ENCODE data around the gene GOLGA6L7. TPM values are rescaled to one million over a fixed set of nuclear protein-coding genes. Genes with fewer than 3 reads are reported as not detected.

The GOLGA6L7 gene
- total and polyA plus RNA-seq, 9 of the 15 experiments (the other 6 are each of a cell fraction or from before 2014, with no cell fraction given), result 0.11 to 0.14 (median 0.11) TPM; not detected in 6

GRCh38 chr15:28878209-28878608 lies 29.8 kb upstream of the GOLGA6L7 start (continued):
- TF ChIP-seq LEF1 (IDR thresholded peaks at IDR 0.05), result no peak
- no peak for TF ChIP-seq POLR2G (IDR thresholded peaks at IDR 0.05; ENCODE audit: low read depth, low read length)
- TF ChIP-seq YBX1 (IDR thresholded peaks at IDR 0.05), result no peak
- no peak for TF ChIP-seq ZNF121 (CRISPR knock-in tag; conservative IDR thresholded peaks at IDR 0.05)
- no peak for TF ChIP-seq THRAP3 (IDR thresholded peaks at IDR 0.05; ENCODE audit: borderline replicate concordance)
- TF ChIP-seq SP1 (CRISPR knock-in tag; IDR thresholded peaks at IDR 0.05), result no peak
- no peak for TF ChIP-seq KDM1A (IDR thresholded peaks at IDR 0.05)
- no peak for TF ChIP-seq ELF1 (tag; IDR thresholded peaks at IDR 0.05)
- TF ChIP-seq, protein P1, sequence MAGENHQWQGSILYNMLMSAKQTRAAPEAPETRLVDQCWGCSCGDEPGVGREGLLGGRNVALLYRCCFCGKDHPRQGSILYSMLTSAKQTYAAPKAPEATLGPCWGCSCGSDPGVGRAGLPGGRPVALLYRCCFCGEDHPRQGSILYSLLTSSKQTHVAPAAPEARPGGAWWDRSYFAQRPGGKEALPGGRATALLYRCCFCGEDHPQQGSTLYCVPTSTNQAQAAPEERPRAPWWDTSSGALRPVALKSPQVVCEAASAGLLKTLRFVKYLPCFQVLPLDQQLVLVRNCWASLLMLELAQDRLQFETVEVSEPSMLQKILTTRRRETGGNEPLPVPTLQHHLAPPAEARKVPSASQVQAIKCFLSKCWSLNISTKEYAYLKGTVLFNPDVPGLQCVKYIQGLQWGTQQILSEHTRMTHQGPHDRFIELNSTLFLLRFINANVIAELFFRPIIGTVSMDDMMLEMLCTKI (IDR thresholded peaks at IDR 0.05; ENCODE audit: partially characterized antibody), result no peak
- no peak for TF ChIP-seq JUNB (CRISPR knock-in tag; conservative IDR thresholded peaks at IDR 0.05)

DNA sequence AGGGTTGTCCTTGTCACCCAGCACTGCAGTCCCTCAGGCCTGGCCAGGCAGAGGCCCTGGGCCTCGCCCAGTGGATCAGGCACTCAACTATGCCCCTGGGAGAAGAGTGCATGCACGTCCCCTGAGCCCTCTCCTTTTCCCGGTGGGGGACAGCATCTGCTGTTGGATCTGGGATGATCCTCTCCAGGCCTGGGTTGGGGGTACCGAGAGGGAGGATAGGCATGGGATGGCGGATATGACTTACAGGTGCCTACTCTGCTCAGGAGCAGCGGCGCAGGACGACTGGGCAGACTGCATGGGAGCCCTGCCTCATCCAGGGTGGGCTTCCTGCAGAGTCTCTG lies 28.4 kb upstream of the GOLGA6L7 start:
- ChIA-PET CTCF (ENCODE audit: low intra/inter-chr PET ratio) (no interaction called here), POLR2A (no interaction called here)
- no TSS peak for BruUV-seq (replicated peaks)
- in situ Hi-C loops (cut with MboI), result no loop called here
- H2AFZ ChIP-seq (ENCODE audit: low read depth, low read length), result no peak overlapping the region
- DNase-seq (ENCODE audit: extremely low read depth in 1 of 4, low spot score in 3 of 4), result no peak
- no peak overlapping the region for H3K4me2 ChIP-seq (ENCODE audit: insufficient read depth, low read length)
- no peaks in the 10 kb centered on the region for H3K27me3 ChIP-seq (ENCODE audit: control insufficient read depth in 2 of 2, insufficient read depth in 2 of 2, low read length in 2 of 2)
- WGBS (ENCODE audit: insufficient coverage, low coverage, missing lambda C conversion rate), result 67% methylated on average over 8 of the region's 8 CpGs
- no peaks in the 10 kb centered on the region for H3K9me3 ChIP-seq (replicated peaks; ENCODE audit: control insufficient read depth, insufficient read depth, low read depth, low read length)
- TF ChIP-seq, protein P2, sequence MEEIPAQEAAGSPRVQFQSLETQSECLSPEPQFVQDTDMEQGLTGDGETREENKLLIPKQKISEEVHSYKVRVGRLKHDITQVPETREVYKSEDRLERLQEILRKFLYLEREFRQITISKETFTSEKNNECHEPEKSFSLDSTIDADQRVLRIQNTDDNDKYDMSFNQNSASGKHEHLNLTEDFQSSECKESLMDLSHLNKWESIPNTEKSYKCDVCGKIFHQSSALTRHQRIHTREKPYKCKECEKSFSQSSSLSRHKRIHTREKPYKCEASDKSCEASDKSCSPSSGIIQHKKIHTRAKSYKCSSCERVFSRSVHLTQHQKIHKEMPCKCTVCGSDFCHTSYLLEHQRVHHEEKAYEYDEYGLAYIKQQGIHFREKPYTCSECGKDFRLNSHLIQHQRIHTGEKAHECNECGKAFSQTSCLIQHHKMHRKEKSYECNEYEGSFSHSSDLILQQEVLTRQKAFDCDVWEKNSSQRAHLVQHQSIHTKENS (CRISPR knock-in tag; IDR thresholded peaks at IDR 0.05), result no peak
- TF ChIP-seq, protein P3, sequence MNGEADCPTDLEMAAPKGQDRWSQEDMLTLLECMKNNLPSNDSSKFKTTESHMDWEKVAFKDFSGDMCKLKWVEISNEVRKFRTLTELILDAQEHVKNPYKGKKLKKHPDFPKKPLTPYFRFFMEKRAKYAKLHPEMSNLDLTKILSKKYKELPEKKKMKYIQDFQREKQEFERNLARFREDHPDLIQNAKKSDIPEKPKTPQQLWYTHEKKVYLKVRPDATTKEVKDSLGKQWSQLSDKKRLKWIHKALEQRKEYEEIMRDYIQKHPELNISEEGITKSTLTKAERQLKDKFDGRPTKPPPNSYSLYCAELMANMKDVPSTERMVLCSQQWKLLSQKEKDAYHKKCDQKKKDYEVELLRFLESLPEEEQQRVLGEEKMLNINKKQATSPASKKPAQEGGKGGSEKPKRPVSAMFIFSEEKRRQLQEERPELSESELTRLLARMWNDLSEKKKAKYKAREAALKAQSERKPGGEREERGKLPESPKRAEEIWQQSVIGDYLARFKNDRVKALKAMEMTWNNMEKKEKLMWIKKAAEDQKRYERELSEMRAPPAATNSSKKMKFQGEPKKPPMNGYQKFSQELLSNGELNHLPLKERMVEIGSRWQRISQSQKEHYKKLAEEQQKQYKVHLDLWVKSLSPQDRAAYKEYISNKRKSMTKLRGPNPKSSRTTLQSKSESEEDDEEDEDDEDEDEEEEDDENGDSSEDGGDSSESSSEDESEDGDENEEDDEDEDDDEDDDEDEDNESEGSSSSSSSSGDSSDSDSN (IDR thresholded peaks at IDR 0.05; ENCODE audit: borderline replicate concordance in 1 of 2, low read depth in 2 of 2, low read length in 2 of 2), result no peak
- peaks cover 0 to 8% of the 10 kb centered on the region in 2 experiments; a peak in 1 of 5 replicates for H3K4me1 ChIP-seq (replicated peaks in 1 of 2; ENCODE audit: control insufficient read depth in 2 of 2, insufficient read depth in 2 of 2, low read length in 2 of 2)
- H3K9ac ChIP-seq (ENCODE audit: insufficient read depth in 1 of 2, low read depth in 2 of 2, low read length in 2 of 2), result no peak overlapping the region
- no peaks in the 10 kb centered on the region for H3K9me1 ChIP-seq (ENCODE audit: control insufficient read depth, insufficient read depth, low read length)
- H3K79me2 ChIP-seq (ENCODE audit: control insufficient read depth, insufficient read depth, low read length), result no peaks in the 10 kb centered on the region
- H3K4me3 ChIP-seq, result no peak overlapping the region
- ATAC-seq, result no peak
- no peak for FAIRE-seq
- no peak overlapping the region for H3K27ac ChIP-seq (ENCODE audit: extremely low read depth, low read depth, low read length)
- no peaks in the 10 kb centered on the region for H3K36me3 ChIP-seq (ENCODE audit: control insufficient read depth, insufficient read depth, low read length)
- no peaks in the 10 kb centered on the region for H4K20me1 ChIP-seq (replicated peaks; ENCODE audit: control insufficient read depth, insufficient read depth, low read length)
- intact Hi-C loops (cut with micrococcal nuclease), result no loop called here

All from K562 (cell line).